HepG2 (cell line): ENCODE data around the gene CBX7. TPM values are rescaled to one million over a fixed set of nuclear protein-coding genes. Genes with fewer than 3 reads are reported as not detected.

ENCODE experiments used
- CEBPB ChIP-seq: IDR thresholded peaks from 2 replicates; pipeline ENCODE4 v1.6.1; 2011; ENCODE audit warnings: low read depth, low read length, improper control_type of control experiment, borderline replicate concordance
- GATAD2A ChIP-seq: IDR thresholded peaks from 2 replicates; pipeline ENCODE4 v1.6.1; 2016
- HMG20B ChIP-seq: conservative IDR thresholded peaks from 2 replicates; pipeline ENCODE4 v1.6.1; 2016; ENCODE audit warnings: missing genetic modification reagents, missing compliant biosample characterization
- KLF12 ChIP-seq: sonication (generic); formaldehyde crosslinking; IDR thresholded peaks from 2 replicates; pipeline ENCODE4 v1.4.0; 2020; ENCODE audit warnings: missing genetic modification reagents, borderline replicate concordance
- KLF6 ChIP-seq: IDR thresholded peaks from 2 replicates; pipeline ENCODE4 v1.8.0; 2016; ENCODE audit warnings: missing biosample characterization, missing genetic modification reagents
- LCORL ChIP-seq, 2 experiments: fragments of 450-650 bp in 1 of 2; sonication (generic) in 1 of 2; formaldehyde crosslinking in 1 of 2; IDR thresholded peaks; 2 replicates each; pipeline versions ENCODE4 v1.5.0 to v1.6.1; 2017 to 2020; ENCODE audit warnings: antibody characterized with exemption in 1 of 2, missing genetic modification reagents in 1 of 2
- MAX ChIP-seq: IDR thresholded peaks from 2 replicates; pipeline ENCODE4 v1.6.1; 2012; ENCODE audit warnings: inconsistent platforms
- NCOR1 ChIP-seq: fragments of 200-600 bp; sonication (generic); IDR thresholded peaks from 2 replicates; pipeline ENCODE4 v1.7.0; 2017; ENCODE audit warnings: antibody characterized with exemption, low read length, borderline replicate concordance
- PATZ1 ChIP-seq: sonication (generic); formaldehyde crosslinking; IDR thresholded peaks from 2 replicates; pipeline ENCODE4 v1.4.0; 2020; ENCODE audit warnings: missing genetic modification reagents
- PRDM4 ChIP-seq: sonication (generic); formaldehyde crosslinking; IDR thresholded peaks from 2 replicates; pipeline ENCODE4 v1.9.0; 2021; ENCODE audit warnings: missing genetic modification reagents, borderline replicate concordance
- SRSF1 ChIP-seq: fragments of 200-400 bp; formaldehyde crosslinking; optimal IDR thresholded peaks from 2 replicates; pipeline ENCODE3; 2017; ENCODE audit warnings: mild to moderate bottlenecking, low read depth, low read length, moderate library complexity
- TBL1XR1 ChIP-seq: fragments of 150-350 bp; IDR thresholded peaks from 2 replicates; pipeline ENCODE4 v1.6.1; 2014; ENCODE audit warnings: borderline replicate concordance, low read length; ENCODE audit not compliant: partially characterized antibody
- ZFP41 ChIP-seq: sonication (generic); formaldehyde crosslinking; IDR thresholded peaks from 2 replicates; pipeline ENCODE4 v1.4.0; 2020; ENCODE audit warnings: mild to moderate bottlenecking, missing genetic modification reagents, borderline replicate concordance
- ZIK1 ChIP-seq: sonication (generic); formaldehyde crosslinking; IDR thresholded peaks from 2 replicates; pipeline ENCODE4 v1.5.0; 2020; ENCODE audit warnings: mild to moderate bottlenecking, low read depth, missing genetic modification reagents, borderline replicate concordance
- ZNF274 ChIP-seq: sonication (generic); formaldehyde crosslinking; IDR thresholded peaks from 2 replicates; pipeline ENCODE4 v1.5.1; 2020; ENCODE audit warnings: mild to moderate bottlenecking, missing genetic modification reagents
- ZNF484 ChIP-seq: sonication (generic); formaldehyde crosslinking; IDR thresholded peaks from 2 replicates; pipeline ENCODE4 v1.5.1; 2020; ENCODE audit warnings: mild to moderate bottlenecking, low read depth, missing genetic modification reagents, borderline replicate concordance
- ZNF737 ChIP-seq: sonication (generic); formaldehyde crosslinking; IDR thresholded peaks from 2 replicates; pipeline ENCODE4 v1.5.0; 2020; ENCODE audit warnings: missing genetic modification reagents, mild to moderate bottlenecking, borderline replicate concordance
- ZNF768 ChIP-seq: sonication (generic); formaldehyde crosslinking; IDR thresholded peaks from 2 replicates; pipeline ENCODE4 v1.4.0; 2020; ENCODE audit warnings: missing genetic modification reagents
- ZNF790 ChIP-seq: sonication (generic); formaldehyde crosslinking; IDR thresholded peaks from 2 replicates; pipeline ENCODE4 v1.8.0; 2022; ENCODE audit warnings: missing genetic modification reagents, mild to moderate bottlenecking, borderline replicate concordance
- ZSCAN21 ChIP-seq: sonication (generic); formaldehyde crosslinking; IDR thresholded peaks from 2 replicates; pipeline ENCODE4 v1.8.0; 2022; ENCODE audit warnings: mild to moderate bottlenecking, missing genetic modification reagents, moderate library complexity, borderline replicate concordance
- ZUFSP ChIP-seq: sonication (generic); formaldehyde crosslinking; IDR thresholded peaks from 2 replicates; pipeline ENCODE4 v1.9.0; 2021; ENCODE audit warnings: missing genetic modification reagents, mild to moderate bottlenecking, borderline replicate concordance
- polyA plus RNA-seq, 8 experiments: library from polyadenylated mRNA; depleted of rRNA in 3 of 8; stranded (reverse) in 7 of 8; unstranded in 1 of 8; fragments of >200 nt; fragmentation: Illumina TruSeq in 4 of 8; extraction: Trizol in 4 of 8; gene quantifications; 2 replicates each; pipeline versions ENCODE4 v1.2.1 to v1.2.3, GENCODE V29; 2011 to 2016; ENCODE audit warnings: low read depth in 4 of 8, missing spikeins in 1 of 8, mixed read lengths in 1 of 8; ENCODE audit not compliant: insufficient read depth in 1 of 8
- total RNA-seq, 5 experiments: library from RNA; depleted of rRNA; stranded (reverse); fragments of >200 nt; fragmentation: Illumina TruSeq; extraction: Trizol; gene quantifications; 2 replicates each; pipeline ENCODE4 v1.2.3, GENCODE V29; 2016; ENCODE audit warnings: low read depth in 1 of 5

Gene CBX7
- total and polyA plus RNA-seq, 2 of the 13 experiments (the other 11 are each of a cell fraction or from before 2014, with no cell fraction given): 0.35 to 4.9 TPM

GRCh38 chr22:39130892-39131855 is 21.3 kb downstream of the CBX7 start (continued):
- TF ChIP-seq MAX (peak; percentile 53; the same call in 1 of the 2 replicates), ZUFSP (CRISPR knock-in tag) (no peak), GATAD2A (peak; percentile 7; the same call in 1 of the 2 replicates), ZNF274 (CRISPR knock-in tag) (no peak), KLF6 (CRISPR knock-in tag) (no peak), ZSCAN21 (no peak; the same call in 1 of the 2 replicates), ZNF484 (CRISPR knock-in tag) (no peak), CEBPB (peak; percentile 72), ZNF790 (no peak), TBL1XR1 (no peak), ZNF737 (no peak), PRDM4 (no peak), ZFP41 (CRISPR knock-in tag) (no peak), ZNF768 (CRISPR knock-in tag) (0 out of 2 replicates have a peak, but pooled peaks have one; percentile 19), PATZ1 (CRISPR knock-in tag) (peak; percentile 65), LCORL (IDR thresholded peaks at IDR 0.05) (no peak), LCORL (CRISPR knock-in tag; IDR thresholded peaks at IDR 0.05) (peak; percentile 38; the same call in 1 of the 2 replicates), HMG20B (no peak), KLF12 (CRISPR knock-in tag) (no peak), SRSF1 (no peak), NCOR1 (no peak), ZIK1 (CRISPR knock-in tag) (no peak)
